Breast epithelium (tissue), 4 donors: ENCODE measurements around the gene CEP164. TPM values are rescaled to one million over a fixed set of nuclear protein-coding genes. Genes with fewer than 3 reads are reported as not detected.

Source experiments
- DNase-seq, 2 donors: peaks; one replicate each; pipeline ENCODE4 v3.0.0-alpha.2; 2019; ENCODE audit warnings: low spot score in 2 of 2
- H3K27ac ChIP-seq, 2 donors: fragments of 200-600 bp; sonication (generic) in 1 of 2; one replicate each; pipeline ENCODE4 v1.5.1; 2016 to 2019; ENCODE audit warnings: mild to moderate bottlenecking in 1 of 2
- H3K27me3 ChIP-seq, 2 donors: fragments of 200-600 bp; sonication (generic) in 1 of 2; one replicate each; pipeline versions ENCODE4 v1.5.1 to v1.6.0; 2017 to 2019; ENCODE audit warnings: control low read depth in 1 of 2, mild to moderate bottlenecking in 1 of 2
- H3K36me3 ChIP-seq: fragments of 200-600 bp; one replicate; pipeline ENCODE4 v1.5.1; 2019
- H3K4me1 ChIP-seq, 2 donors: fragments of 200-600 bp; sonication (generic); one replicate each; pipeline ENCODE4 v1.5.1; 2016 to 2019; ENCODE audit warnings: control low read depth in 1 of 2
- H3K4me3 ChIP-seq, 3 donors: fragments of 200-600 bp; sonication (generic); 1 replicate in 2 of 3; 2 replicates in 1 of 3; pipeline ENCODE4 v1.5.1; 2016 to 2019; ENCODE audit warnings: mild to moderate bottlenecking in 3 of 3, moderate library complexity in 2 of 3
- H3K9me3 ChIP-seq, 2 donors: fragments of 200-600 bp; sonication (generic) in 1 of 2; one replicate each; pipeline ENCODE4 v1.5.1; 2016 to 2019; ENCODE audit warnings: control low read depth in 1 of 2
- POLR2A ChIP-seq: fragments of 450-650 bp; IDR thresholded peaks from one replicate; pipeline ENCODE4 v1.6.1; 2016; ENCODE audit warnings: antibody characterized with exemption, mild to moderate bottlenecking, moderate library complexity
- POLR2AphosphoS5 ChIP-seq, 3 donors: sonication (generic); formaldehyde crosslinking; IDR thresholded peaks; one replicate each; pipeline ENCODE4 v1.6.1; 2017; ENCODE audit warnings: antibody characterized with exemption in 3 of 3
- intact Hi-C: fragments of 100-400 bp; cut with DNase I; formaldehyde crosslinking; loops from one replicate; pipeline ENCODE4 v1.15.1; 2023; ENCODE audit warnings: low total_unique reads
- total RNA-seq, 3 donors: library from RNA; depleted of rRNA; stranded (reverse); fragments of >200 nt; gene quantifications; one replicate each; pipeline ENCODE4 v1.1.0, GENCODE V29; 2016
- TF ChIP-seq, protein P1 (sequence below), 3 donors: fragments of 450-650 bp; IDR thresholded peaks; one replicate each; pipeline ENCODE4 v1.5.1; 2016 to 2017; ENCODE audit warnings: antibody characterized with exemption in 3 of 3, mild to moderate bottlenecking in 3 of 3, moderate library complexity in 3 of 3

CEP164 gene
- total RNA-seq, 3 donors from 2014 or later = 14.9 to 32.6 (median 20.3) TPM

DNA sequence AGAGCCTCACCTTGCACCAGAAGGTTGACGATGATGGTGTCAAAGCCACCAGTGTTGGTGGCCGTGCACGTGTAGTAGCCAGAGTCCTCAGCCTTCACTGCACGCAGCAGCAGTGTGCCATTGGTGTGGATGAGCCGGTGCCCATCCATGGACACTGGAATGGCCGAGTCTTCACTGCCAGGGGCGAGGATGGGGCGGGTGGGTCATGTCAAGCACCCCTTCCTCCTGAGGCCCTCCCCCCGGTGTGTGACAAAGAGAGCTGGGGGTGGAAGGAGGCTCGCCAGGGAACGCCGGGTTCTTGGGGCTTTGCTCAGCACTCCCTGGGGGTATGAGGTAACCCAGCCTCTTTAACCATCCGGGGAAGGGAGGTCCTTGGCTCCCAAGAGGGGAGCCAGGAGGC, 111.6 kb downstream of the CEP164 start:
- DNase-seq = no peak
- no peaks in the 10 kb centered on the region for H3K36me3 ChIP-seq
- no peak overlapping the region for H3K4me3 ChIP-seq
- H3K4me1 ChIP-seq = no peaks in the 10 kb centered on the region
- intact Hi-C loops = no loop called here
- H3K9me3 ChIP-seq = no peaks in the 10 kb centered on the region
- H3K27me3 ChIP-seq = no peaks in the 10 kb centered on the region
- no peak overlapping the region for H3K27ac ChIP-seq
- no peak for TF ChIP-seq POLR2AphosphoS5 (IDR thresholded peaks at IDR 0.05)
- no peak for TF ChIP-seq POLR2A
- TF ChIP-seq, protein P1, sequence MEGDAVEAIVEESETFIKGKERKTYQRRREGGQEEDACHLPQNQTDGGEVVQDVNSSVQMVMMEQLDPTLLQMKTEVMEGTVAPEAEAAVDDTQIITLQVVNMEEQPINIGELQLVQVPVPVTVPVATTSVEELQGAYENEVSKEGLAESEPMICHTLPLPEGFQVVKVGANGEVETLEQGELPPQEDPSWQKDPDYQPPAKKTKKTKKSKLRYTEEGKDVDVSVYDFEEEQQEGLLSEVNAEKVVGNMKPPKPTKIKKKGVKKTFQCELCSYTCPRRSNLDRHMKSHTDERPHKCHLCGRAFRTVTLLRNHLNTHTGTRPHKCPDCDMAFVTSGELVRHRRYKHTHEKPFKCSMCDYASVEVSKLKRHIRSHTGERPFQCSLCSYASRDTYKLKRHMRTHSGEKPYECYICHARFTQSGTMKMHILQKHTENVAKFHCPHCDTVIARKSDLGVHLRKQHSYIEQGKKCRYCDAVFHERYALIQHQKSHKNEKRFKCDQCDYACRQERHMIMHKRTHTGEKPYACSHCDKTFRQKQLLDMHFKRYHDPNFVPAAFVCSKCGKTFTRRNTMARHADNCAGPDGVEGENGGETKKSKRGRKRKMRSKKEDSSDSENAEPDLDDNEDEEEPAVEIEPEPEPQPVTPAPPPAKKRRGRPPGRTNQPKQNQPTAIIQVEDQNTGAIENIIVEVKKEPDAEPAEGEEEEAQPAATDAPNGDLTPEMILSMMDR (IDR thresholded peaks at IDR 0.05) = no peak

DNA sequence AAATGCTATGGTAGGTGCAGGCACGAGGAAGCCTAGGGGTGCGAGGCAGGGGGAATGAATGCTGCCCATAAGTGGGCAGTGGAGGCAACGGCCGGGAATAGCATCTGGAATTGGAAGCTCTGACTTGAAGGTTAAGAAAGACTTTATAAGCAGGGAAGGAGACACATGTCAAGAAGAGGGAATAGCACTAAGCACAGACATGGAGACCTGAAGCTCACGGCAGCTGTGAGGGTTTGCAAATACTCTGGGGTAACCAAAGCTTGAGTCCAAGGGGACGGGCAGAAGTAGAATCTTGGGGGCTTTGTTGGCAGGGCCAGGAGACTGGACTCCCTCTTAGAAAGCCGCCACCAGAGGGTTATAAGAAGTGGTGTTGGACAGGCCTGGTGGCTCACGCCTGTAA, 112.6 kb downstream of the CEP164 start:
- H3K4me1 ChIP-seq = no peaks in the 10 kb centered on the region
- H3K27me3 ChIP-seq = no peaks in the 10 kb centered on the region
- H3K9me3 ChIP-seq = no peaks in the 10 kb centered on the region
- no peak for DNase-seq
- intact Hi-C loops = no loop called here
- TF ChIP-seq POLR2A (no peak), POLR2AphosphoS5 (IDR thresholded peaks at IDR 0.05) (no peak)
- TF ChIP-seq, protein P1 (IDR thresholded peaks at IDR 0.05) = no peak
- no peaks in the 10 kb centered on the region for H3K36me3 ChIP-seq
- H3K4me3 ChIP-seq = no peak overlapping the region
- H3K27ac ChIP-seq = no peak overlapping the region

DNA sequence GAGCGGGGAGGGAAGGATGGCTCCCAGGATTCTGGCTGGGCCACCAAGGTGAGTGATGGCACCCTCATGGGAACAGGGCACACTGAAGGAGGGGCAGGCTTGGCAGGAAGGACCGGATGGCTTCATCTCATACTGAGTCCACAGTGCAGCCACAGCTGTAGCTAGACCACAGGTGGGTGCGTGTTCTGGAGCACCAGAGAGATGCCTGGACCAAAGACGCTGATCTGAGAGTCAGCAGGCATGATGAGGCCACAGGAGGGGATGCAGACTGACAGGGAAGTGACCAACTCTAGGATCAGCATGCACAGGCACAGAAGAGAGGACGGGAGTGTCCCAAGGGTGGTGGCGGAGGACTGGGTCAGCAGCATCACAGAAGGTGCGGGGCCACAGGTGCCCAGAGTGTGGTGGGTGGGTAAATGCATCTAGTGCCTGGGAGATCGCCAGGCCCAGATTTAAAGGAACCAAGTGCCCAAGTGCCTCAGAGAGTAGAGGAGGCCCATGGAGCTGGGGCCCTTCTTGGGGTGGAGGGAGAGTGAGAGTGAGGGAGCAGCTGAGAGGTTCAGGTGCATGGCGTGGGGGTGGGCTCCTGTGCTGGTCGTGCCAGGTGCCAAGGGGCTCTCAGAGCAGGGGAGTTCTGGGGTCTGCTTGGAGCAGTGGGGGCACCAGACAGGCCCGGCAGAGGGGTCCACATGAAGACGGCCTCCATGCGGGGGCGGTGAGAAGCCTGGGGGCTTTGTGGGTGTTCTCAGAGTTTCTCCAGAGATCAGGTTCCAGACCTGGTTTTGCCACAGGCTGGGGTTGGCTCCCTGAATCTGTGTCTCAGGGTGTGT, 113.7 kb downstream of the CEP164 start:
- Histone ChIP-seq H3K4me3 (no peak overlapping the region), H3K4me1 (no peaks in the 10 kb centered on the region), H3K27ac (no peak overlapping the region), H3K9me3 (no peaks in the 10 kb centered on the region), H3K36me3 (no peaks in the 10 kb centered on the region), H3K27me3 (no peaks in the 10 kb centered on the region)
- intact Hi-C loops = no loop called here
- DNase-seq = no peak
- TF ChIP-seq POLR2A = no peak
- no peak for TF ChIP-seq POLR2AphosphoS5 (IDR thresholded peaks at IDR 0.05)
- TF ChIP-seq, protein P1 (IDR thresholded peaks at IDR 0.05) = no peak

DNA sequence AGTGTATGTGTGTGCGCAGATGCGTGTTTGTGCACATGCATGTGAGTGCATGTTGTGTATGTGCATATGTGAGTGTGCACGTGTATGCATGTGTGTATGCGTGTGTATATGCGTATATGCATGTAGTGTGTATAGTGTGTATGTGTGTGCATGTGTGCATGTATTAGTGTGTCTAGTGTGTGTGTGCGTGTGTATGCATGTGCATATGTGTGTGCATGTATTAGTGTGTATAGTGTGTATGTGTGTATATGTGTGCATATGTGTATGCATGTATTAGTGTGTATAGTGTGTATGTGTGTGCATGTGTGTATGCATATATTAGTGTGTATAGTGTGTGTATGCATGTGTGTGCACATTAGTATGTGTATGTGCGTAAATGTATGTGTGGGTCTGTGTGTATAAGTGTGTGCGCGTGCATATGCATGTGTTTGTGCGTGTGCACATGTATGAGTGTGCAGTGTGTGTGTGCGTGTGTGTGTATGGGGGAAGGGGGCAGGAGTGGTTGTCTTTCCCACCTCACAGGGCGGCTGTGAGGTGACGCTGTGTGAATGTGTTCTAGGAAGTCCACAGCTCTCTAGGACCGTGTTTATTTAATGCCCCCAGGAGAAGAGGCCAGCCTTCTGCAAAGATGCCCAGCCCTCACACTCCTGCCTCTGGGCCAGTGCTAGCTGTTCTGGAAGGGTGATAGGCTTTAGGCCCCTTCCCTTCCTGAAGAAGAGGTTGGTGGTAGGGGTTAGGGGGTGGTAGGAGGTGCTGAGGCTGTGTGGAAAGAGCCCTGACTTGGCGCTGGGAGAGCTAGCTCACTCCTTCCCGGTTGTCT, 114.6 kb downstream of the CEP164 start:
- Histone ChIP-seq H3K9me3 (no peaks in the 10 kb centered on the region), H3K27me3 (no peaks in the 10 kb centered on the region), H3K4me3 (no peak overlapping the region), H3K36me3 (no peaks in the 10 kb centered on the region), H3K27ac (no peak overlapping the region), H3K4me1 (no peaks in the 10 kb centered on the region)
- intact Hi-C loops = no loop called here
- DNase-seq = no peak
- TF ChIP-seq POLR2AphosphoS5 (IDR thresholded peaks at IDR 0.05) (no peak), POLR2A (no peak)
- TF ChIP-seq, protein P1 (IDR thresholded peaks at IDR 0.05) = no peak

DNA sequence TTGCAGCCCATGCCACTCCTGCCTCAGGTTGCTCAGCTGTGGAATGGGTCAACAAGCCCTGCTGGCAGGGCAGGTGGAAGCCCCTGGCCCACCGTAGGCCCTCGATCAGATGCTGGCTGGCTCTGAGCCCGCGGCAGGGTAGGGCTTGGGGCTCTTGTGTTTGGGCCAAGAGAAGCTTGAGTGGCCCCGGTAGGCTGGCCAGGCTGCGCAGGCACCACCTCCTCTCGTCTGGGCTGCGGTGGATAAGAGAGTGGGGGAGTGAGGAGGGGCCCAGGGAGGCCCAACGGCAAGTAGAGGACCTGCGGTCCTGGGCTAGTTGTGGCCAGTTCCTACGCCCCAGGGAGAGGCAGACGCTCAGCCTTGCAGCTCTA, 115.2 kb downstream of the CEP164 start:
- no peak for TF ChIP-seq POLR2A
- TF ChIP-seq, protein P1 (IDR thresholded peaks at IDR 0.05) = no peak
- TF ChIP-seq POLR2AphosphoS5 (IDR thresholded peaks at IDR 0.05) = no peak
- Histone ChIP-seq H3K9me3 (no peaks in the 10 kb centered on the region), H3K27me3 (no peaks in the 10 kb centered on the region), H3K27ac (no peak overlapping the region), H3K4me3 (no peak overlapping the region), H3K36me3 (no peaks in the 10 kb centered on the region), H3K4me1 (no peaks in the 10 kb centered on the region)
- DNase-seq = no peak
- intact Hi-C loops = no loop called here
